Smooth muscle cell (in vitro differentiated cells): ENCODE measurements around the gene PGAP3. TPM values are rescaled to one million over a fixed set of nuclear protein-coding genes. Genes with fewer than 3 reads are reported as not detected.

Experiments
- DNase-seq: peaks from one replicate; lab custom pipeline; 2025; ENCODE audit not compliant: unreplicated experiment; lab: John Stamatoyannopoulos, UW
- H2AFZ ChIP-seq: fragments of 200-600 bp; sonication (generic); 2 replicates; pipeline ENCODE4 v1.6.0; 2016; ENCODE audit warnings: antibody characterized with exemption, low read depth, mild to moderate bottlenecking
- H3F3A ChIP-seq: fragments of 200-600 bp; sonication (generic); 2 replicates; pipeline ENCODE4 v1.6.0; 2017; ENCODE audit warnings: antibody characterized with exemption, low read depth
- H3K27ac ChIP-seq: fragments of 200-600 bp; sonication (generic); 2 replicates; pipeline ENCODE4 v1.5.1; 2016; ENCODE audit warnings: low read depth, mild to moderate bottlenecking
- H3K27me3 ChIP-seq: fragments of 200-600 bp; sonication (generic); 2 replicates; pipeline ENCODE4 v1.6.1; 2016; ENCODE audit warnings: low read depth, mild to moderate bottlenecking
- H3K36me3 ChIP-seq: fragments of 200-600 bp; sonication (generic); 2 replicates; pipeline ENCODE4 v1.5.1; 2016; ENCODE audit warnings: low read depth
- H3K4me1 ChIP-seq: fragments of 200-600 bp; sonication (generic); 2 replicates; pipeline ENCODE4 v1.5.1; 2016; ENCODE audit warnings: low read depth
- H3K4me2 ChIP-seq: fragments of 200-600 bp; sonication (generic); 2 replicates; pipeline ENCODE4 v1.6.0; 2016; ENCODE audit warnings: mild to moderate bottlenecking
- H3K4me3 ChIP-seq: fragments of 200-600 bp; sonication (generic); 2 replicates; pipeline ENCODE4 v1.5.1; 2016; ENCODE audit warnings: mild to moderate bottlenecking
- H3K79me2 ChIP-seq: fragments of 200-600 bp; sonication (generic); 2 replicates; pipeline ENCODE4 v1.6.0; 2016; ENCODE audit warnings: low read depth, mild to moderate bottlenecking
- H3K9ac ChIP-seq: fragments of 200-600 bp; sonication (generic); 2 replicates; pipeline ENCODE4 v1.6.0; 2016; ENCODE audit warnings: low read depth
- H3K9me3 ChIP-seq: fragments of 200-600 bp; sonication (generic); replicated peaks from 2 replicates; pipeline ENCODE4 v1.5.1; 2016; ENCODE audit warnings: low read depth
- H4K20me1 ChIP-seq: fragments of 200-600 bp; sonication (generic); 2 replicates; pipeline ENCODE4 v1.6.0; 2016; ENCODE audit warnings: low read depth
- WGBS: methylation state at CpG from one replicate; pipeline ENCODE4 v1.1.7; 2016; ENCODE audit warnings: low lambda C conversion rate; 5-methylcytosine and 5-hydroxymethylcytosine counted together
- polyA plus RNA-seq: library from polyadenylated mRNA; unstranded; fragments of >200 nt; fragmentation: Nextera tagmentation; extraction: Ambion mirVana; gene quantifications from 2 replicates; pipeline ENCODE4 v1.2.1, GENCODE V29; 2016
- total RNA-seq: library from RNA; depleted of rRNA; stranded (reverse); fragments of >200 nt; gene quantifications from 2 replicates; pipeline ENCODE4 v1.2.3, GENCODE V29; 2014
- TF ChIP-seq, protein P1 (sequence below): fragments of 200-600 bp; sonication (generic); IDR thresholded peaks from 2 replicates; pipeline ENCODE4 v1.5.1; 2017; ENCODE audit warnings: borderline replicate concordance, mild to moderate bottlenecking, antibody characterized with exemption; ENCODE audit not compliant: insufficient read depth, poor library complexity, severe bottlenecking

The PGAP3 gene
- total and polyA plus RNA-seq, 2 experiments from 2014 or later: 19.1 to 19.4 TPM

DNA sequence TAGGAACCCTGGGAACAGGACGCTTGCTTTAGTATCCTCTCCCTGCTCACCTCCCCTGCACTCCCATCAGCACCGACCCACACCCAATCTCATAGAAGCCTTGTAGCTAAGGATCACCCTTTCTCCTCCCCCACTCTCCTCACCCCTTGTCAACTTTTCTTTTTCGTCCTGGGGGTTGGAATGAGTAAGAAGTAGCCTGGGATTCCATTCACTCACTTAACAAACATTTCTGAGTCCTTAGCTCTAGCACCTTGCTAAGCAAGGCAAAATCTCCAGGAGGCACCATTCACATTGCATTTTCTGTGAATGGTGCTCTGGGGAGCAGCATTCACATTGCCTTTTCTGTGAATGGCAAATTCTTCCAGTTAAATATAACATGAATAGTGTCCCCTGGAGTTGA, 1.1 kb upstream of the PGAP3 start:
- Histone ChIP-seq H4K20me1 (no peaks in the 10 kb centered on the region), H3K9me3 (no peaks in the 10 kb centered on the region), H3K36me3 (no peaks in the 10 kb centered on the region), H3K4me3 (peak overlapping the region; percentile 73), H3F3A (peaks cover 4% of the 10 kb centered on the region), H3K27ac (no peak overlapping the region), H2AFZ (no peak overlapping the region), H3K4me2 (peak overlapping the region; percentile 97), H3K9ac (no peak overlapping the region), H3K4me1 (peaks cover 4% of the 10 kb centered on the region), H3K27me3 (no peaks in the 10 kb centered on the region), H3K79me2 (no peaks in the 10 kb centered on the region)
- TF ChIP-seq, protein P1, sequence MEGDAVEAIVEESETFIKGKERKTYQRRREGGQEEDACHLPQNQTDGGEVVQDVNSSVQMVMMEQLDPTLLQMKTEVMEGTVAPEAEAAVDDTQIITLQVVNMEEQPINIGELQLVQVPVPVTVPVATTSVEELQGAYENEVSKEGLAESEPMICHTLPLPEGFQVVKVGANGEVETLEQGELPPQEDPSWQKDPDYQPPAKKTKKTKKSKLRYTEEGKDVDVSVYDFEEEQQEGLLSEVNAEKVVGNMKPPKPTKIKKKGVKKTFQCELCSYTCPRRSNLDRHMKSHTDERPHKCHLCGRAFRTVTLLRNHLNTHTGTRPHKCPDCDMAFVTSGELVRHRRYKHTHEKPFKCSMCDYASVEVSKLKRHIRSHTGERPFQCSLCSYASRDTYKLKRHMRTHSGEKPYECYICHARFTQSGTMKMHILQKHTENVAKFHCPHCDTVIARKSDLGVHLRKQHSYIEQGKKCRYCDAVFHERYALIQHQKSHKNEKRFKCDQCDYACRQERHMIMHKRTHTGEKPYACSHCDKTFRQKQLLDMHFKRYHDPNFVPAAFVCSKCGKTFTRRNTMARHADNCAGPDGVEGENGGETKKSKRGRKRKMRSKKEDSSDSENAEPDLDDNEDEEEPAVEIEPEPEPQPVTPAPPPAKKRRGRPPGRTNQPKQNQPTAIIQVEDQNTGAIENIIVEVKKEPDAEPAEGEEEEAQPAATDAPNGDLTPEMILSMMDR: no peak
- WGBS: 34% methylated on average over 3 of the region's 3 CpGs
- no peak for DNase-seq

DNA sequence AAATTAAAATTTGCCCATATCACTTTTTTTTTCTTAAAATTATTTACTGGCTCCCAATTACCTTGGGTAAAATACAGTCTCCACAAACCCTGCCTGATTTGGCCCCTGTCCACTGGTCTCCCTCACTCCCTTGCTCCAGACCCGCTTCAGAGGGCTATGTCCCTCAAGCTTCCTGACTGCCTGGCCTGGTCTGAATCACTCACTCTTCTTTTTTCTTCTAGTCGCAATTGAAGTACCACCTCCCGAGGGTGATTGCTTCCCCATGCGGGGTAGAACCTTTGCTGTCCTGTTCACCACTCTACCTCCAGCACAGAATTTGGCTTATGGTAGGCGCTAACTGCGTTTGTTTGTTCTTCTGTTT, 598 bp upstream of the PGAP3 start:
- DNase-seq: no peak
- Histone ChIP-seq H3K79me2 (no peaks in the 10 kb centered on the region), H3K4me3 (peak overlapping the region; percentile 73), H3K4me1 (peaks cover 4% of the 10 kb centered on the region), H4K20me1 (no peaks in the 10 kb centered on the region), H3K4me2 (peak overlapping the region; percentile 97), H3K27me3 (no peaks in the 10 kb centered on the region), H3K9me3 (no peaks in the 10 kb centered on the region), H3K9ac (peak overlapping the region; percentile 76), H3K27ac (peak overlapping the region; percentile 73), H2AFZ (peak overlapping the region; percentile 98), H3F3A (peaks cover 4% of the 10 kb centered on the region), H3K36me3 (no peaks in the 10 kb centered on the region)
- TF ChIP-seq, protein P1: no peak
- 16% methylated on average over 6 of the region's 6 CpGs for WGBS

DNA sequence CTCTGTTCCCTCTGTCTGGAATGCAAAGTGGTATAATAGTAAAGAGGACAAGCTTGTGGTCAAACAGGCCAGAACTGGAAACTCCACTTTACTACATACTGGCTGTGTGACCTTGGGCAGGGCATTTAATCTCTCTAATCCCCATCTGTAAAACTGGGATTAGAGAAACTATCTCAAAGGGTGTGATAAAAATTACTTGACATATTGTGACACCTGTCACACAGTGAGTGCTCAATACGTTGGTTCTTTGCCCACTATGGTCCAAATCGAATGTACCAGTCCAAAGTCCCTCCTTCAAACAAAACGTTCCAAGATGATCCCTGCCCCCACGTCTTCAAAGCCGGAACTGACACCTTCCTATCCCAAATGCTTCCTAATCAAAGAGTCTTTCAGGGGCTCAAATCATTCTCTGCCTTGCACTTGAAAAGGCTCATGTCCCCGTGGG, 734 bp downstream of the PGAP3 start:
- Histone ChIP-seq H3K9me3 (no peaks in the 10 kb centered on the region), H4K20me1 (no peaks in the 10 kb centered on the region), H3K27me3 (no peaks in the 10 kb centered on the region), H3K36me3 (no peaks in the 10 kb centered on the region), H3K79me2 (no peaks in the 10 kb centered on the region), H3F3A (peaks cover 4% of the 10 kb centered on the region), H3K4me1 (peaks cover 4% of the 10 kb centered on the region), H3K9ac (no peak overlapping the region), H3K4me3 (peak overlapping the region; percentile 73), H3K27ac (no peak overlapping the region), H3K4me2 (peak overlapping the region; percentile 97), H2AFZ (peak overlapping the region; percentile 98)
- no peak for DNase-seq
- 62% methylated on average over 6 of the region's 6 CpGs for WGBS
- TF ChIP-seq, protein P1: no peak

DNA sequence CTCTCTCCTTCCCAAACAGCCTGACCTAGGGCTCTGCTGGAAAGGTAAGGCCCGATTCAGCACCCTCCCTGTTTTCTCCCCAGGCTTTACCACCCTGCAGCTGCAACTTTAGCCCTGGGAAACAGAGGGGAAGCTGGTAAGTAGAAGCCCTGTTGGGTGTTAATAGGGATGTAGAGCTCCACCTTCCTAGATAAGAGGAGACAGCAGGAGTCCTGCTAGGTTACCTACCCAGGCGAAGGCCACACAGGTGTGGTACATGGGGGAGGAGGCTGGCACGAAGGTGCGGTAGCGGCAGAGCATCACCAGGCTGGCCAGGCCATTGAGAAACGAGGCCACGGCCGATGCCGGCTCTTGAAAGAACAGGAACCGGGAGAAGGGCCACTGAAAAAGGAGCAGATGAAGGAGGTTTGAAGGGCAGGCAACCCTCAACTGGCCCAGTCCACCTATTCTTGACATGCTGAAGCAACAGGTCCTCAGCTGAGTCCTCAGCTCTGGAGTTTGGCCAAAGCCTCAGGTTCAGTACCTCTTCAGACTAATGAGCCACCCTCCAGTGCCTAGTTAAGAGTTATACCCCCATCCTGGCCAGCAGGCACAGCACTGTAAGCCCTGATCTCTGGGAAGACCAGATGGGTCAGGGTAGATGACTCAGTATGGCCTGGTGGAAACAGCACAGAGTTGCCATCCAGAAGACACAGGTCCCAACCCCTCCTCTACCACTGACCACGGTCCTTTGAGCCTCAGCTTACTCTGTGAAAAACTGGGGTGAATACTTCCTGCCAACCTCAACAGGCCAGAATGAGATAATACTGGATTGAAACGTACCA, 3.3 kb downstream of the PGAP3 start:
- no peaks in the 10 kb centered on the region for H3K27me3 ChIP-seq
- H3K4me2 ChIP-seq: no peak overlapping the region
- TF ChIP-seq, protein P1: no peak
- peaks cover 4% of the 10 kb centered on the region for H3K4me1 ChIP-seq
- H3K36me3 ChIP-seq: no peaks in the 10 kb centered on the region
- H3F3A ChIP-seq: peaks cover 4% of the 10 kb centered on the region
- H3K4me3 ChIP-seq: no peak overlapping the region
- 94% methylated on average over 12 of the region's 12 CpGs for WGBS
- no peak for DNase-seq
- no peaks in the 10 kb centered on the region for H3K79me2 ChIP-seq
- H3K27ac ChIP-seq: no peak overlapping the region
- no peaks in the 10 kb centered on the region for H4K20me1 ChIP-seq
- H2AFZ ChIP-seq: no peak overlapping the region
- H3K9me3 ChIP-seq: no peaks in the 10 kb centered on the region
- no peak overlapping the region for H3K9ac ChIP-seq
